ENCODE measurements around the gene PLAAT3. TPM values are rescaled to one million over a fixed set of nuclear protein-coding genes. Genes with fewer than 3 reads are reported as not detected.

The PLAAT3 gene
- polyA plus RNA-seq, 1 of the 3 experiments (the other 2 are of a cell fraction) = 44.0 TPM

- H3K9ac ChIP-seq = no peak overlapping the region
- H3K4me1 ChIP-seq (ENCODE audit: control insufficient read depth in 1 of 2, insufficient read depth in 2 of 2, low read depth in 1 of 2, low read length in 1 of 2) = no peaks in the 10 kb centered on the region
- 78% methylated on average over 10 of the region's 10 CpGs for WGBS (ENCODE audit: low lambda C conversion rate)
- H3K79me2 ChIP-seq (ENCODE audit: insufficient read depth) = 0 out of 2 replicates have a peak, but pooled peaks cover 7% of the 10 kb centered on the region
- H3K4me2 ChIP-seq = no peak overlapping the region
- no peaks in the 10 kb centered on the region; the same call in 1 of the 2 replicates for H4K20me1 ChIP-seq (ENCODE audit: insufficient read depth)
- no peaks in the 10 kb centered on the region for H3K27me3 ChIP-seq (ENCODE audit: insufficient read depth)
- CTCF ChIA-PET = interaction anchor here (0.6 to 9.8 kb wide), 39 partner anchors 8 to 310 kb away, joined by 3 to 146 read pairs (median 4); no protein-coding TSS in a partner anchor
- TF ChIP-seq REST (IDR thresholded peaks at IDR 0.05; ENCODE audit: low read depth, low read length) (no peak), FOXJ3 (CRISPR knock-in tag; IDR thresholded peaks at IDR 0.05) (no peak), RFX5 (IDR thresholded peaks at IDR 0.05; ENCODE audit: low read length) (no peak), CHD2 (IDR thresholded peaks at IDR 0.05; ENCODE audit: low read length, partially characterized antibody) (no peak), EP300 (IDR thresholded peaks at IDR 0.05; ENCODE audit: borderline replicate concordance in 1 of 2, low read depth in 1 of 2, low read length in 1 of 2) (no peak), EZH2phosphoT487 (IDR thresholded peaks at IDR 0.05; ENCODE audit: borderline replicate concordance, low read depth) (no peak), ZBTB33 (IDR thresholded peaks at IDR 0.05; ENCODE audit: borderline replicate concordance, low read depth) (no peak), NFIC (IDR thresholded peaks at IDR 0.05; ENCODE audit: borderline replicate concordance) (no peak), PBX3 (IDR thresholded peaks at IDR 0.05) (no peak), ELF1 (IDR thresholded peaks at IDR 0.05) (no peak), GABPA (IDR thresholded peaks at IDR 0.05; ENCODE audit: low read depth) (no peak), RCOR1 (IDR thresholded peaks at IDR 0.05; ENCODE audit: low read length) (no peak), FOXM1 (IDR thresholded peaks at IDR 0.05; ENCODE audit: low read depth) (no peak), RAD21 (IDR thresholded peaks at IDR 0.05; ENCODE audit: low read length) (peak; percentile 91), CTCF (IDR thresholded peaks at IDR 0.05) (peak; percentile 88), JUND (IDR thresholded peaks at IDR 0.05) (no peak), MXI1 (IDR thresholded peaks at IDR 0.05; ENCODE audit: low read depth, low read length) (no peak), RXRA (IDR thresholded peaks at IDR 0.05; ENCODE audit: borderline replicate concordance, low read depth) (no peak), SMC3 (IDR thresholded peaks at IDR 0.05; ENCODE audit: low read depth, low read length) (peak; percentile 91), TCF12 (IDR thresholded peaks at IDR 0.05) (no peak), MEF2A (IDR thresholded peaks at IDR 0.05; ENCODE audit: borderline replicate concordance, low read depth) (no peak), IRF3 (IDR thresholded peaks at IDR 0.05; ENCODE audit: low read depth, low read length) (no peak), GATA2 (CRISPR knock-in tag; IDR thresholded peaks at IDR 0.05) (no peak), FOSL2 (IDR thresholded peaks at IDR 0.05; ENCODE audit: borderline replicate concordance, low read depth) (no peak), TAF1 (IDR thresholded peaks at IDR 0.05; ENCODE audit: borderline replicate concordance, low read depth, low read length) (no peak)
- H3K4me3 ChIP-seq (ENCODE audit: low read depth in 2 of 2, low read length in 1 of 2) = no peak overlapping the region; a peak in 1 of 4 replicates
- H3F3A ChIP-seq (replicated peaks; ENCODE audit: insufficient read depth) = no peaks in the 10 kb centered on the region
- H2AFZ ChIP-seq (ENCODE audit: low read depth) = no peak overlapping the region
- POLR2A ChIA-PET = interaction anchor here (1.0 kb wide), 1 partner anchor 13 kb away, joined by 4 read pairs; no protein-coding TSS in a partner anchor
- H3K9me2 ChIP-seq = no peaks in the 10 kb centered on the region
- no peaks in the 10 kb centered on the region for H3K9me3 ChIP-seq
- peaks cover 29 to 65% of the 10 kb centered on the region in 2 experiments for H3K36me3 ChIP-seq (replicated peaks in 1 of 2; ENCODE audit: control insufficient read depth in 1 of 2, insufficient read depth in 2 of 2, low read length in 1 of 2)
- no peak overlapping the region for H3K27ac ChIP-seq (ENCODE audit: low read depth in 2 of 2, low read length in 1 of 2)
- peak; percentile 67 for DNase-seq
These were observed 21.7 kb upstream of the PLAAT3 start for GRCh38 chr11:63635762-63636465.
